HFF-Myc (cell line): ENCODE measurements around the gene PTX4.

Source experiments
- DNase-seq: peaks from one replicate; pipeline ENCODE4 v3.0.0-alpha.2; 2011; ENCODE audit warnings: low read depth; ENCODE audit errors: extremely low read depth
- H3K4me3 ChIP-seq: replicated peaks from 2 replicates; pipeline ENCODE4 v1.5.1; 2011; ENCODE audit warnings: low read depth, mild to moderate bottlenecking, control low read depth, low read length
- CTCF ChIP-seq: IDR thresholded peaks from 2 replicates; pipeline ENCODE4 v1.5.1; 2012; ENCODE audit warnings: mild to moderate bottlenecking, low read depth, low read length, control low read depth; ENCODE audit errors: missing control alignments

Gene PTX4

GRCh38 chr16:1464894-1465566, 23.7 kb downstream of the PTX4 start:
- H3K4me3 ChIP-seq, result no peak overlapping the region
- TF ChIP-seq CTCF, result no peak
- no peak for DNase-seq

GRCh38 chr16:1464196-1464893, 24.4 kb downstream of the PTX4 start:
- no peak for DNase-seq
- no peak for TF ChIP-seq CTCF
- no peak overlapping the region for H3K4me3 ChIP-seq

- H3K4me3 ChIP-seq, result no peak overlapping the region
- no peak for TF ChIP-seq CTCF
- no peak for DNase-seq
These were observed 27.6 kb downstream of the PTX4 start for GRCh38 chr16:1461146-1461545.

- TF ChIP-seq CTCF, result no peak
- DNase-seq, result no peak
- H3K4me3 ChIP-seq, result no peak overlapping the region
These were observed 28.1 kb downstream of the PTX4 start for GRCh38 chr16:1460602-1461138.

- DNase-seq, result no peak
- no peak for TF ChIP-seq CTCF
- H3K4me3 ChIP-seq, result no peak overlapping the region
These were observed 28.8 kb downstream of the PTX4 start for GRCh38 chr16:1459967-1460366.

GRCh38 chr16:1458977-1459341, 29.8 kb downstream of the PTX4 start:
- DNase-seq, result no peak
- no peak overlapping the region for H3K4me3 ChIP-seq
- no peak for TF ChIP-seq CTCF
